Measurements from ENCODE around the gene SLC39A2.
"Not testable (repeated sequence)": the region's sequence is repeated elsewhere in the genome, so short reads cannot be mapped to it uniquely, and the experiment has no call there.

SLC39A2 gene

DNA sequence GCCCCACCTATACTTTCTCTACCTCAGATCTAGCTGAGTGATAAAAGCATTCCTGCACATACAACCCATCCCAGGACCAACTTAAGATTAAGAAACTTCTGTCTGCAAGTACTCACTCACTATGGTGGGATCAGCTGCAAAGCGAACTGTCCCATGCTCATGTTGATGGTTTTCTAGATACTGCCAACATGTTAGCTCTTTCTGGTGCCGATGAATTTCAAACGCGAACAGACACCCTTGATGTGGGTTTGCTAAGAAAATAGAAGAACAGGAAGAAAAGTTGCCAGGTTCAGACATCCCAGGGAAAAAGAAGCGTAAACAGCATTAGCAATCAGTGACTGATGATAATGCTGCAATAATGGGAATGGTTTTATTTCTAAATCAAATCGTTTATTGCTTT lies 1.5 kb upstream of the SLC39A2 start:
- DNase-seq = no peak

DNA sequence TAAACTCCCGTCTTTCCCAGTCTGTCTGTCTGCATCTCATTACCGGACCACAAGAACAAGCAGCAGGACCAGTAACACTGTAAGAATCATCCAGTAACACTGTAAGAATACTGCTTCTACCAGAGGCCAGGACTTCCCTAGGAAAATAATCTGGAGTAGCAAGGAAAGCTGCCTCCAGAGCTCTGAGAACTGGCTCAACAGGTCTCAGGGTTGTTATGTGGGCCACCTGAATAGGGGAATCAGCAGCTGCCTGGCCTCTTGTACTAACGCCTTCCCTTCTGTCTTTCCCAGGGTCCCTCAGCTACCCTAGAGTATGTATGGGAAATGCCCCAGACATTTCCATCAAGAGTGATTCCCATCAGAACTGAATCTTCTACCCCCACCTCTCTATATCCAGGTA lies 954 bp upstream of the SLC39A2 start:
- DNase-seq = no peak

DNA sequence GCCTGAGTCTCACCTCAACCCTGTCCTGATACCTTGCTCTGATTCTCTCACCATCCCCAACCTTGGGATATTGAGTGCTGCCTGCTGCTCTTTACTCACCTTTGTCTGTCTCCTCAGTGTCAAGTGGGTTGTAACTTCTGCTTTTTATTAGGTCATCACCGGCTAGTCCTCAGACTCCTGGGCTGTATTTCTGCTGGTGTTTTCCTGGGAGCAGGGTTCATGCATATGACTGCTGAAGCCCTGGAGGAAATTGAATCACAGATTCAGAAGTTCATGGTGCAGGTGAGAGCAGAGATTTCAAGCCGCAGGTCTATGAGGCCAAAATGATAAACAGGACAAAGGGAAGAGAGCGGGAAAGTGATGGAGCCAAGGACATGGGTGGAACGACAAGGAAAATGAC lies 498 bp downstream of the SLC39A2 start:
- DNase-seq = no peak

DNA sequence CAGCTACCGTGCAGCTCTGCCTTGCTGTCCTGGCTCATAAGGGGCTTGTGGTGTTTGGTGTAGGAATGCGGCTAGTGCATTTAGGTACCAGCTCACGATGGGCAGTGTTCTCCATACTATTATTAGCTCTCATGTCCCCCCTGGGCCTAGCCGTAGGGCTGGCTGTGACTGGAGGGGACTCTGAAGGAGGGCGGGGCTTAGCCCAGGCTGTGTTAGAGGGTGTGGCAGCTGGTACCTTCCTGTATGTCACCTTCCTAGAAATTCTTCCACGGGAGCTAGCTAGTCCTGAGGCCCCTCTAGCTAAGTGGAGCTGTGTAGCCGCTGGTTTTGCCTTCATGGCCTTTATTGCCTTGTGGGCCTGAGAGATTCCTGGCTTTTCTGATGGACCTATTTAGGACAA lies 2.1 kb downstream of the SLC39A2 start:
- no peak for DNase-seq

DNA sequence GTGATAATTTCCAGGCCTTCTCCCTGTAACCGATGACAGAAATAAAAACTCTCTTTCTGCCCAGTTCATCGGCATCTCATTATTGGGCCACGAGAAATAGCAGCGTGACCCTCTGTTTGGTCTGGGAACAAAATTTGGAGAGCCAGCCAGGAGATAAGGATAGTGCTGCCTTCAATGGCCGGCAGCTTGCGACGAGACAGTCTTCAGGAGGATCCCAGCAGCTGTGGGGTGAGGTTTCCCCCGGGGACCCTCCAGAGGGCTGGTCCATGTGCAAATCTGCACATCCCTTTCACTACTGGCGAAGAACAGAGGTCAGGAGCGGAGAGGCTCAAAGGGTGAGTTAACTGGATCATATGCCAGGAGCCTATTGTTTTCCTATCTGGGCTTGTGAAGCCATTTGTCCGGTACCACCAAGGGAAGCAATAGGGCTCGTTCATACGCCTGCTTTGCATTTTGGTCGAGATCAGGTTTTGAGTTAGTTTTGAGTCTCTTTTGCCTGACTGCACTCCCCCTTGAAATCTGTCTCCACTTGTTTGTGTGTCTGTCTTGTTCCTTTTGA lies 4.8 kb downstream of the SLC39A2 start:
- DNase-seq = no peak

DNA sequence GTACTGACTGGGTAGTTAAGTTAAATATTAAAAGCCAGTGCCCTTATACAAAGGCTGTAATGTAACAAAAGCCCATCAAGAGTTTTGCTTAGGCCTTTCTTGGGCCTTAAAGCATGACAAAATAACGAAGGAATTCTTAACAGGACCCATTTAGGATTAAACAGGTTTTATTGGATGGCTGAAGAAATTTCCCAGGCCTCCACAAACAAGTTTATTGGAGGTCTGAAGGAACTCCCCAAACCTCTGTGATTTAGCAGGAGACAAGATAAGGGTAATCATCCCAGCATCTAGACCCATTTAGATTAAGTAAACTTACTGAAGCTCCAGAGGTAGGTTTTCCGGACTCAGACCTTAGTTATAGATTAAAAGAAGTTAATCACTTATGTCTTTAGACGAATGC lies 10.6 kb downstream of the SLC39A2 start:
- not testable (repeated sequence) for DNase-seq

DNA sequence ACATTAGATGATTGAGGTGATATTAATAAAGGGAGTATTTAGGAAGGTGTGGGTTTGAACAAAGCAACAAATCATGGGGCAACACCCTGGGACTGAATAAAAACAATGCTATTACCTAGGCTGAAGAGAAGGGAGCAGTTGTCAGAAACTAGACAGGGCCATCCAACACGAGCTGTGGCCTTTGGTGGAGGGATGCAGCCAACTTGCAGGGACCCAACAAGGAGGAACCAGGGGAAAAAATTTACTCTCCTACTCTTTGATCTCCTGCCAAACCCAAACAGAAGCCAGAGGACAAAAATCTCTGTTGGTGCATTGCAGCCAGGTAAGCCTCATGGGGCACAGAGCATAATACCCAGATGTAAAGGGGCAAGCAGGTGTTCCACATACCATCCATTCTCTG lies 12.0 kb downstream of the SLC39A2 start:
- no peak for DNase-seq

DNA sequence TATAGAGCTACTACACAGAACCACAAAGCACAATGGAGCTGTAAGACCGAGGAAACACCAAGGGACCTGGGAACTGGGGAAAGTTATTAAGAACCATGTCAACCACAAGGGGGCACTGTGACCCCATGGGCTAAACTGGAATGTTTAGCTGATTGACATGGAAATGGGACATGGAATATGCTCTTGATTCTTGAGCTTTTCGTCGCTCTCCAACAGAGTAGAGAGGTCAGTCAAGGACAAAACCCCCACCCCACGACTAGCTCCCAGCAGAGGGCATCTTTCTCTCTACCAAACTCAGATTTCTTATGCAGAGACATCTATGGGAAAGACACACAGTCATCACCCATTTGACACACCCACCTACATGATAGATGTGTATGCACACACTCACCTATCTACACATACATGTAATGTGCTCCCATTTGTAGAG lies 15.7 kb downstream of the SLC39A2 start:
- peak; percentile 86 for DNase-seq

DNA sequence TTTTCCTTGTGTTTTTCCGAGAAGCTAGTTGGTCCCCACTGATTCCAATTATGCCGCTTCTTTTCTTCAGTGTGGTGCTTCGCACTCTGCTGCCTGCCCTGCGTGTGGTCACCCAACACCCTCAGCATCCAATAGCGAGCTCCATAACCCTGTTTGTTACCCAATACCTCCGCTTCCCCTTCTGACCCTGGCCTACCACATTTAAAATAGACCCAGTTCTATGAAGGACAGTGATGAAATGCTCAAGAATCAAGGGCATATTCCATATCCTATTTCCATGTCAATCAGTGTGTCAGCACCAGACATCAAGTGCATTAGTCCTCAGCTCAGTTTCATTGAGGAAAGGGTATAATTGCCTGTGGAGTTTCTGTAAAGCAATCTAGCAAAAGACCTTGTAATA lies 16.2 kb downstream of the SLC39A2 start:
- no peak for DNase-seq

DNA sequence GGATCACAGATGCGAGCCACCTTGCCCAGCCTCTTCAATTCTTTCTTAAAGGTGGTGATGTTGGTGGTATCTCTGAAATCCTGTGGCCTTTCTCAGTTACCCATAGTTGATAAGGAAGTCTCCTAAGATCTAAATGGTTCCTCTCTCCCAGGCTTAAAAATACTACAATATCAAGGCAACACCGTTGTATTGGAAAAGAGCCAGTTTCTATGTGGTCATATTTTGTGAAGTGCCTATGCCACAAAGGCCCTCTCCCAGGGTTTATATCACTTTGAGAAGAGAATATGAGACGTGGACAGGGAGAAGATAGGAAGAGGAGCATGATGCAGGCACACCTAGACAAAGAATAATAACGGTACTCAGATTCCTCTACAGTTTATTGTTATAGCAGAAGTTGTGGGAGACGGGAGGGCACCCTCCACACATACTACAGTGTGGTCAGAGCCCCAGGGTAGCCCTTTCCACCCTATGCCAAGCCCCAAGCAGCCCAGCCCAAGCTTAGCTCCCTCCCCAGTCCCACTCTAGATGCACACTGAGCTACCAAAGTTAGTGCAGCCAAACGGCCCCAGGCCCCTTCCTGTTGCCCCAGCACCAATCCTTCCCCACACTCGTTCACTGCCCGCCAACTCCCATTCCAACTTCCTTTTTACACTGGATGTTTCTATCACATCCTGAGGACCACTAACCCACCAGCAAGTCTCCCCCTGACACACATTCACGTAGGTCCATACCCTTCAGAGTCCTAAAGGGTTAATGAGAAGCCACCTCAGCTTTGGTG lies 17.5 kb downstream of the SLC39A2 start:
- no peak for DNase-seq

DNA sequence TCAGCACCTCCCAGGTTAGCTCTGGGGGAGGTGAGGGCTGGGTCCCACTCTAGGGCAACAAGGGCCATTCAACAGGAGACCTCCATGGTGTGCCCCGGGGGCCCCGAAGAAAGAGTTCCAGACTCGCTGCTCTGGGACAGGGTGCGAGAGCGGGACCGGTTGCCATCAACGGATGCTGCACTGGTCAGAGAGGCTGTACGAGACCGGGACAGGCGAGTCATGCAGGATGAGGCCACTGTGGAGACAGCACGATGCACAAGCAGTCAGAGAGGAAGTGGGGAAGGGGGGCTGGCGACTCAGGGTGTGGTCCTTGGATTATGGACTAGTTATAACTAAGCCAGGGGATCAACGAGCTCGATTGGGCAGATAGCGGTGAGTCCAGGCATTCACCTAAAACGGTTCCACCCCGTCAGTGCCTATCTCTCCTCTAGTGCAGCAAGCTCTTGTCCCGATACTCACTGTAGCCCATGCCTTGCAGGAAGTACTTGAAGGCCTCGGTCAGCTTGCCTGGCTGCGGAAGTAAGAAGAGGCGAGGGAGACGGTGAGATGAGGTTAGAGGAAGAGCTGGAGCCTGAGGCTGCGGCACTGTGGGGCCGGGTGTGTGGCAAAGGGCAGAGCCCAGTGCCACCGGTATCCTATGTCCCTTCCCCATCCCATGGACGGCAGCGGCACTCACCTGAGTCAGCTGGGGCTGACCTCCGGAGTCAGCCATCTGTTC lies 18.6 kb downstream of the SLC39A2 start:
- DNase-seq = no peak

DNA sequence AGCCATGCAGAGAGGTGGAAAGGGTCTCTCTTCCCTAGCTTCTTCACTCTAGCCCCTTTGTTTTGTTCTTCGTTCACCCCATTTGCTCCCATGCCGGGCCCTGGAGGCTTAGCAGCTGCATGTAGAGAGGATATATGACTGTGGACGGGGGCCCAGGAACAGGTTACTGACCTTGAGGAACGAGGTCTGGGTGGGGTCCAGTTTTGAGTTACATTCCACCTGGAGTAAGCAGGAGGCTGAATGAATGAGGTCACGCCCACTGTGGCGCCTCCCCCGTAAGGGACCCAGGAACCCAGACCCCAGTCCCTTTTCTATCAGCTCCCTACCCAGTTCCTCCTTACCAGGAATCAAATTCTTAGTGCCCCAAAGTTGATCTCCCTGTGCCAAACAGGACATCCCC lies 19.2 kb downstream of the SLC39A2 start:
- DNase-seq = no peak

DNA sequence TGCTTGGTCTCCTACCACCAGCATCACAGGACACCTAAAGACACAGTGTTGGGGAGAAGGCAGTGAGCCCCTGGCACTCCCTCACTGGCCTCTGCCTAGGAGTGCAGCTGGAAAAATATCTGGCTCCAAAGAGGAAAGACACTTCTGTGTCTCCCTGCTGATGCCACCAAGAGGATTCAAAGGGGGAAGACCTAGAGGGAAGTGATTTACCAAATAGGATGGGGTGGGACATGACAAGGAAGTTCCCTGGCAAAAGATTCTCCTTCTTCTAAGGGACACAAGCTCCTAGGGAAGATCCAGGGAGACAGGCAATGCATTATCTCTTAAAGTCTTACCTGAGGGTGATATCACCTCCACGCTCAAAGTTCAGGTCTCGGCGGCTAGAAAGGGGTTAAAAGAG lies 19.7 kb downstream of the SLC39A2 start:
- no peak for DNase-seq

DNA sequence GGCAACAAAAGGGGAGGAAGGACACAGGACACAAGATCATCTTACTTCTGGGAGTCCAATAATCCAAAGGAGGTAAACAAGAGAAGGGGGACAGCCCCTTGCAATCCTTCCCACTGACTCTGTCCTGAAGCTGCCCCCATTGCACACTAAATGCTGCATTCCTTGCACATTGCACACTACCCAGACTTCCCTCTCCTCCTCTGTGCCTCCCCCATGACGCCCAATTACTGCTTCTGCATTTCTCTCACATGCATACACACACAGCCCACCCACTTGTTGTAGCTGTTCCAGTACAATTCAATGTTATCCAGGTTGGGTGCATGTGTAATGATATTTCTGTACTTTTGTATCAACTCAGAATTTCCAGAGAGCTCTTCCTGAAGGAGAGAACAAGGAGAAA lies 20.3 kb downstream of the SLC39A2 start:
- no peak for DNase-seq

DNA sequence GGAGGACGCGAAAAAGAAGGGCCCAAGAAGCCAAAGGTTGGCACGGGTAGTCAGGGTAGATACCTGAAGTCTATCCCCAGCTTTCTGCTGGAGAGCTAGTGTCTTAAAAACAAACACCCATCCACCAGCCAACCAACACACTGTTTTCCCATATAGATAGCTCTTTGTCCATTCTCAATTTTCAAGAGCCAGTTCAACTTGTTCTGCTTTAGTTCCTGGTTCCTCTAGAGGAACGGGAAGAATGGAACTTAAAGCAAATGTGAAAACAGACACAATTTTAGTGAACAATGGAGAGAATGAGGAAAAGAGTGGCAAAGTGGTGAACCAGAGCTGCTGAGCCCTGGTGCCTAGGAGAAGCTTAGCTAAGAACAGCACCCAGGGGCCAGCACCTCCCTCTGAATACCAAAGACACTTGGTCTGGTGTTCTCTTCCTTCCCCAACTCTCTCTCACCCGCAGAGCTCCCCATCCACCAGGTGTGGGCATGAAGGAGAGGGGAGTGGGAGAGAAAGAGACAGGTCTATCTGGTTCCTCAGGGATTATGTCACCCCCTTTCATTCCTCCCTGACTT lies 22.0 kb downstream of the SLC39A2 start:
- no peak for DNase-seq

DNA sequence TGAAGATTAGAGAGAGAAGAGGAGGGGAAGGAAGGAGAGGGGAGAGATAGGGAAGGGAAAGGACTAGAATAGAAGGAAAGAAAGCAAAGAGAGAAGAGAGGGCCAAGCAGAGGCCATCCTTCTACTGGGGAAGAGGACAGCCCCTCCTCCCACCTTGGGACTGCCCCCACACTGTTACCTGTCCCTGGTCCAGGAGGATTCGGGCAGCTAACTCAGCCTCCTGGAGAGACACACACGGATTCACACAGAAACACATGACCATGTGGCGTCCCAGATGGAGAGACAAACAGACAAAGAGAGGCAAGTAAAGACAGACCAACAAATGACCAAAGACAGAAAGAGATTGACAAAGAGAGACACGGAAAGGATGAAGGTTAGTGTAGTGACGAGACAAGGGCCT lies 23.6 kb downstream of the SLC39A2 start:
- no peak for DNase-seq

DNA sequence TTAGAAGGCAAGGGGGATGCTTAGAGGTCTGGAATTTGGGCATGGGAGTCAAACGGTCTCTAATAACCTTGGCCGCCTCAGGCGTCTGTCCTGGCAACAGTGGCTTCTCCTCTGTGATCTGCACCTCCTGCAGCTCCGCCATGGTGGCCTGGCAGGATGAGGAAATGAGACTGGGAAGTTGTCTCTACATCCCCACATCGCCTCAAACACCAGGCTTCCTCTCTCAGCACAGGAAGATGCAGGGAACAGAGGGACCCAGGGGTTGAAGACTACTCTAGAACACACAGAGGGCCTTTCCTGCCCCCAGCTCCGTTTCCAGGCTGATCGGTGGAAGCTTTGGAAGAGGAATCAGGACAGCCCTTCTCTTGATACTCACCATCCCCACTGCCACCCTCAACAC lies 24.1 kb downstream of the SLC39A2 start:
- DNase-seq = no peak

DNA sequence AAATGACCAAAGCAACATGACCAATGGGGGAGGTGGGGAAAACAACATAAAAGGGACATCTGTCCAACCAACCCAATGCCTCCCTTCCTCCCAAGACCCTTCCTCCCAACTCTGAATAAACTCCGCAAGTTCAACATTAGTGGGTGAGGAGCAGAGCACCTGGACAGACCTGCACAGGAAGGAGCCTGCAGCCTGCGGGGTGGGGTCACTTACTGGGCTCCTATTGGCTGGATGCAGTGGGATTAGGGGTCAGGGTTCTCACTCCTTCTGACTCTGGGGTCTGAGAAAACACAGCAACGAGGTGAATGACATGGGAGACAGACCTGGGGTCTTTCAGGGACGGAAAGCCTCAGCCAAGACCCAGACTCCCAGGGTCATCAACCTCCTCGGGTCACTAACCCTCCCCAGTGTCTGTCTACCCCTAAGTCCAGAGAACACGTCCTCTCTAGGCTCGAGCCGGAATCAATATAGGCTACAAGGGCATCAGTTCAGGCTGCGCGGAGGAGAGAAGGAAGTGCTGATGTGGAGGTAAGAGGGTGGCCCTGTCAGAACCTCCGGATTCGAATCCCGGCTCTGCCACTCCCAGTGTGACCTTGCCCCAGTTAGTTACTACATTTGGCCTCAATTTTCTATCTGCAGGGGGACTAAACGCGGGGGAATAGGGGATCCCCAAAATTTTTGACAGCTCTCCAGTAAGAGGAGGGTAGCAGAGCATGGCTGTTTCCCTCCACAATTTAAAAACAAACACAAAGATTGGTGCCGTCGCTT lies 24.9 kb downstream of the SLC39A2 start:
- peak; percentile 21 for DNase-seq

DNA sequence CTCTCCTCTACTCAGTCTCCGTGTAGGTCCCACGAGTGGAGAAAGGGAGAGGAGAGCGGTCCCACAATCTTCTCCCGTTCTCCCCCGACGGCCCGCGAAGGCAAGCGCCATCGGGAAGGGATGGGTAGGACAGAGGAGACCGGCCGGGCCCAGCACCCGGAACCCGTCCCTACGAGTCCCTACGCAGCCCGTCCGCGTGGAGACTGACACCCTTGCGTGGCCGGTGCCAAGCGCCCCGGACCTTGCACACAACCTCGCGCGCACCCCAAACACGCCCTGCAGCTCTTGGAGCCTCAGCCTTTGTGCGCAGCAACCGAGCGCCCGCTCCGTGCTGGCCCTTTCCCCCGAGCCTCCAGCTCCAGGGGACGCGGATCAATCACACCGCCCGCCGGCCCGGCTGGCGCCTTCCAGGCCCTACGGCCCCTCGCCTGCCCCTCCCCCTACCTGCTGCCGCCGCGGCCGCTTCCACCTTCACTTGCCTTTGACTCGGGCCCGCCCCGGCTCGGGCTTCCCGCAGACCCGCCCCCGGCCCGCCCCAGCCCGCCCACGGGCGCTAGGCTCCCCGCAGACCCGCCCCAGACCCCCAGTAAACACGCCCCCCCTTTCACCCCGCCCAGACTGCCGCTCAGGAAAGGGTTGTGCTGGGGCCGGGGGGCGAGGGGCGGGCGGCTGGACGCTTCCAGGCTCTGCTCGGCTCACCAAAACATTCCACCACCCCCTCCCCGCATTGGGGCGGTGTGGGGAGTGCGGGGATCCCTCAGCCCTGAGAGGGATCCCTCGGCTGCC lies 25.7 kb downstream of the SLC39A2 start, which contains the start of gene NDRG2:
Gene NDRG2 (minus strand): TSS at position 477 of the 786 bp plus-strand sequence. CDS start 1,746 bp downstream, outside the sequence.
- DNase-seq = peak; percentile 84

DNA sequence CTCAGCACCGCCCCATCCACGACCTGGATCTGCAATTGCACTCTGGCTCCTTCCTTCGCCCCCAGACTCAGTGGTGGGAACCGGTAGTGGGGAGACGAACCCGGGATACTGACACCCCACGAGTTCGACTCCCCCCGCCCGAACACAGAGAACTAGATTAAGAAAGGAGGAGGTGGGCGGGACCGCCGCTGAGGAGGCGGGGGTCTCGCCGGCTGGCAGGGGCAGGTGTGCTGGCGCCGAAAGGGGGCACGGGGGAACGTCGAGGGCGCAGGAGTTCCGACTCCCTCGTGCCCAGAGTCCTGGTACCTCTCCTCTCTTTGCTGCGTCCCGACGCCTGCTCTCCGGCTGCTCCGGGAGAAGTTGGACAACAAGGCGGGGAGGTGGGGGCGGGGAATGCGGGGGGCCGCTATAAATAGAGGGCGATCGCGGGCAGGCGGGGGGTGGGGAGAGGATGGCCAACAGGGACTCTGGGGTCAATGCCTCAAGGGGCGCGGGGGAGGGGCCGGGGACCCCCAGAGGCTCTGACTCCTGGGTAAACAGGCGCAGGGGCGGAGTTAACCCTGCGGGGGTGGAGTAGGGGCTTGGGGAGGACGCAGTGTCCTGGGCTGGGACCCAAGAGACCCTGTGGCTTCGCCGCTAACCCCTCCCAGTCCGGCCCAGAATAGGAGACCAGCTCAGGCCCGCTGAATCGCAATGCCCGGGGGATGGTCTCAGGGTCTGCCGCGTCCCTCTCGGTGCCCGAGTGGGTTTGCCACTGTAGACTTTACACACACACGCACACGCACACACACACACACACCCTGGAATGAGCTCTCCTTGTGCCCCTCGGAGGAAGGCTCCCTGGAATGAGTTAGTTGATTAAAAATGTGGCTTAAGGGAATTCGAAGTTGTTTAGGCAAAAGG lies 26.5 kb downstream of the SLC39A2 start:
- DNase-seq = no peak

Measured in CD4-positive, alpha-beta T cell treated with Interleukin-17A for 1 hour (primary cell).